Skeletal muscle tissue (tissue), 4 donors: ENCODE results near the gene CUTA. TPM values are rescaled to one million over a fixed set of nuclear protein-coding genes. Genes with fewer than 3 reads are reported as not detected.
A peak's percentile ranks its signal among the peaks of the same experiment; 100 is the strongest.
"Not testable (repeated sequence)": the region's sequence is repeated elsewhere in the genome, so short reads cannot be mapped to it uniquely, and the experiment has no call there.

Experiments used
- H3K27ac ChIP-seq: one replicate; pipeline ENCODE4 v1.7.0; 2013; ENCODE audit warnings: mild to moderate bottlenecking, low read depth, low read length, inconsistent platforms
- H3K27me3 ChIP-seq, 3 donors: one replicate each; pipeline ENCODE4 v1.7.0; 2013; ENCODE audit warnings: low read length in 3 of 3; ENCODE audit not compliant: control insufficient read depth in 3 of 3, insufficient read depth in 3 of 3
- H3K36me3 ChIP-seq, 3 donors: one replicate each; pipeline ENCODE4 v1.7.0; 2013; ENCODE audit warnings: low read length in 3 of 3; ENCODE audit not compliant: control insufficient read depth in 3 of 3, insufficient read depth in 3 of 3
- H3K4me1 ChIP-seq, 3 donors: one replicate each; pipeline ENCODE4 v1.7.0; 2013; ENCODE audit warnings: low read length in 3 of 3, mild to moderate bottlenecking in 3 of 3; ENCODE audit not compliant: control insufficient read depth in 3 of 3, insufficient read depth in 3 of 3
- H3K4me3 ChIP-seq, 3 donors: one replicate each; pipeline ENCODE4 v1.7.0; 2013; ENCODE audit warnings: low read length in 3 of 3
- H3K9ac ChIP-seq, 3 donors: one replicate each; pipeline ENCODE4 v1.7.0; 2013; ENCODE audit warnings: low read length in 3 of 3, mild to moderate bottlenecking in 3 of 3, moderate library complexity in 2 of 3, low read depth in 1 of 3
- H3K9me3 ChIP-seq, 3 donors: one replicate each; pipeline ENCODE4 v1.7.0; 2013; ENCODE audit warnings: low read length in 3 of 3; ENCODE audit not compliant: control insufficient read depth in 3 of 3
- total RNA-seq: library from RNA; depleted of rRNA; stranded (reverse); fragments of >200 nt; gene quantifications from one replicate; pipeline ENCODE4 v1.2.3, GENCODE V29; 2014
- donor health status: Osteomylitis.

CUTA gene
- total RNA-seq, 1 donor from 2014 or later, result 73.1 TPM

DNA sequence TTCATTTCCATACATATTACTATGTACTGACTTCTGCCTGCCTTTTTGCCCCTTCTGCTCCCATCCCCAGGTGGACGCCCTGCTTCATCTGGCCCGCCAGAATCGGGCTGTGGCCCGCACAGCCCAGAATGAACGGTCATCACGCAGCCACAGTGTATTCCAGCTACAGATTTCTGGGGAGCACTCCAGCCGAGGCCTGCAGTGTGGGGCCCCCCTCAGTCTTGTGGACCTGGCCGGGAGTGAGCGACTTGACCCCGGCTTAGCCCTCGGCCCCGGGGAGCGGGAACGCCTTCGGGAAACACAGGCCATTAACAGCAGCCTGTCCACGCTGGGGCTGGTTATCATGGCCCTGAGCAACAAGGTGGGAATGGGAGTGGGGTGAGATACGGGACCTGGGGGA lies 11.8 kb downstream of the CUTA start:
- H3K9ac ChIP-seq, result no peak overlapping the region
- H3K4me1 ChIP-seq, result peaks cover 3 to 7% (median 6%) of the 10 kb centered on the region in 3 donors
- no peak overlapping the region for H3K4me3 ChIP-seq
- H3K36me3 ChIP-seq, result no peaks in the 10 kb centered on the region
- H3K27ac ChIP-seq, result no peak overlapping the region
- no peaks in the 10 kb centered on the region for H3K9me3 ChIP-seq
- no peaks in the 10 kb centered on the region for H3K27me3 ChIP-seq

DNA sequence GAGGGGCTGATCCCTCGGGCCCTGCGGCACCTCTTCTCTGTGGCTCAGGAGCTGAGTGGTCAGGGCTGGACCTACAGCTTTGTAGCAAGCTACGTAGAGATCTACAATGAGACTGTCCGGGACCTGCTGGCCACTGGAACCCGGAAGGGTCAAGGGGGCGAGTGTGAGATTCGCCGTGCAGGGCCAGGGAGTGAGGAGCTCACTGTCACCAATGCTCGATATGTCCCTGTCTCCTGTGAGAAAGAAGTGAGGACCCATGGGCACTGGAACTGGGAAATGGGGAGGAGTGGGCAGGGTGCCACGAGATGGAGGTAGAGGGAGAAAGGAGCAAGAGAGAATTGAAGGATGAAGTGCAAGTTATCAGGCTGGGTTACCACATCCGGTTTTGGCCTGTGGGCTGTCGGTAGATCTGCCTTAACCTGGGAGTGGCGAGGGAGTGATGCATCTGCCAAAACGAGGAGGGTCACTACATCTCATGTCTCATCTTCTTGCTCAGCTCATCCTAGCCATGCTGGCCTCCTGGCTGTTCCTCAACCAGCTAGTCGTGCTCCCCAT lies 12.4 kb downstream of the CUTA start:
- Histone ChIP-seq H3K27ac (no peak overlapping the region), H3K4me1 (peaks cover 3 to 7% (median 6%) of the 10 kb centered on the region in 3 donors), H3K9ac (no peak overlapping the region), H3K4me3 (no peak overlapping the region), H3K36me3 (no peaks in the 10 kb centered on the region), H3K27me3 (no peaks in the 10 kb centered on the region), H3K9me3 (no peaks in the 10 kb centered on the region)

DNA sequence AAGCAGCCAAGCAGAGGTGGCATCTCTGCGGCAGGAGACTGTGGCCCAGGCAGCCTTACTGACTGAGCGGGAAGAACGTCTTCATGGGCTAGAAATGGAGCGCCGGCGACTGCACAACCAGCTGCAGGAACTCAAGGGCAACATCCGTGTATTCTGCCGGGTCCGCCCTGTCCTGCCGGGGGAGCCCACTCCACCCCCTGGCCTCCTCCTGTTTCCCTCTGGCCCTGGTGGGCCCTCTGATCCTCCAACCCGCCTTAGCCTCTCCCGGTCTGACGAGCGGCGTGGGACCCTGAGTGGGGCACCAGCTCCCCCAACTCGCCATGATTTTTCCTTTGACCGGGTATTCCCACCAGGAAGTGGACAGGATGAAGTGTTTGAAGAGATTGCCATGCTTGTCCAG lies 13.0 kb downstream of the CUTA start:
- H3K9me3 ChIP-seq, result no peaks in the 10 kb centered on the region
- no peak overlapping the region for H3K27ac ChIP-seq
- H3K4me3 ChIP-seq, result no peak overlapping the region
- peaks cover 3 to 6% (median 5%) of the 10 kb centered on the region in 3 donors for H3K4me1 ChIP-seq
- no peak overlapping the region for H3K9ac ChIP-seq
- H3K27me3 ChIP-seq, result no peaks in the 10 kb centered on the region
- no peaks in the 10 kb centered on the region for H3K36me3 ChIP-seq

DNA sequence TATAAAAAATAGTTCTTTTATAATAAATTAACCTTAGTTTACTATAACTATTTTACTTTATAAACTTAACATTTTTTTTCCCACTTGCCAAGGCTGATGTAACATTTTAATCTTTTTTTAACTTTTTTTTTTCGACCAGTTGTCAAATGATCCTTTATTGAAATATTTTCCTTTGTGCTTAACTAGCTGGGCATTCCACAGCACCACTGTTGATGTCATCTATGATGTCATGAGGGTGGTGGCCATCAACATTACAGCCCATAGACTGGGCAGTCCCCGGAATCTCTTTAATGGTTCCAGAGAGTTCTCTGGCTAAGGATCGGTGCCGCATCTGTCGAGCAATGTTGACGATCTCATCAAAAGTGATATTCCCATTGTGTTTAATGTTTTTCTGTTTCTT lies 18.0 kb downstream of the CUTA start:
- H3K36me3 ChIP-seq, H3K4me1 ChIP-seq, H3K9me3 ChIP-seq, H3K4me3 ChIP-seq, H3K27me3 ChIP-seq, H3K27ac ChIP-seq, H3K9ac ChIP-seq: not testable (repeated sequence)

DNA sequence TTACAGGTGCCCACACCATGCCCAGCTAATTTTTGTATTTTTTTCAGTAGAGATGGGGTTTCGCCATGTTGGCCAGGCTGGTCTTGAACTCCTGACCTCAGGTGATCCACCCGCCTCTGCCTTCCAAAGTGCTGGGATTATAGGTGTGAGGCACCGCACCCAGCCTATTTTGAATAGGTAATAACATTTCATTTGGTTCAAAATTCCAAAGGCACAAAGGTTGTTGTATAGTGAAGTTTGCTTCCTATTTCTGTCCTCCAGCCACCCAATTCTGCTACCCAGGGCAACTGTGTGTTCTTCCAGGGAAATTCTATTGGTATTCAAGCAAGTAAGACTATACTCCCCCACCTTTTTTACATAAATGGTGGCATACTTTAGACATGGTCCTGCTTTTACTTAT lies 19.3 kb downstream of the CUTA start:
- not testable (repeated sequence) for H3K9ac ChIP-seq, H3K27me3 ChIP-seq, H3K36me3 ChIP-seq, H3K4me1 ChIP-seq, H3K9me3 ChIP-seq, H3K4me3 ChIP-seq, H3K27ac ChIP-seq

DNA sequence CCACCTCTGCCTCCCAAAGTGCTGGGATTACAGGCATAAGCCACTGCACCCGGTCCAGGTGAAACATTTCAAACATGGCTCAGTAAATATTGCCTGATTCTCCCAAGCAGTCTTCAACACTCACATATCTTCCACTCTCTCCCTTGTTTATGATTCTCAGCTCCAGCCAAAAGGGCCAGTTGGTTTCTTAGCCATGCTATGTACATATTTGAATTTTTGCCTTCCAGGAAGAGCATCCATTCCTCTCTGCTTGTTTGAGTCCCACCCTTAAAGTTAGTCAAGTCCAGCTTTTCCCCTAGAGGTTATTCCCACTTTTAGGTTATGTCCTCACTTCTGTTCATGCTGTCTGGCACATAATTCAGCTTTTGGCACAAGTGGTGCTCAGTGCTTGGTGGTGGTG lies 20.4 kb downstream of the CUTA start:
- H3K36me3 ChIP-seq, result no peaks in the 10 kb centered on the region
- no peaks in the 10 kb centered on the region for H3K27me3 ChIP-seq
- no peak overlapping the region for H3K4me3 ChIP-seq
- H3K27ac ChIP-seq, result no peak overlapping the region
- no peaks in the 10 kb centered on the region for H3K9me3 ChIP-seq
- H3K9ac ChIP-seq, result no peak overlapping the region
- peaks cover 0 to under 1% (median 0%) of the 10 kb centered on the region in 3 donors for H3K4me1 ChIP-seq

DNA sequence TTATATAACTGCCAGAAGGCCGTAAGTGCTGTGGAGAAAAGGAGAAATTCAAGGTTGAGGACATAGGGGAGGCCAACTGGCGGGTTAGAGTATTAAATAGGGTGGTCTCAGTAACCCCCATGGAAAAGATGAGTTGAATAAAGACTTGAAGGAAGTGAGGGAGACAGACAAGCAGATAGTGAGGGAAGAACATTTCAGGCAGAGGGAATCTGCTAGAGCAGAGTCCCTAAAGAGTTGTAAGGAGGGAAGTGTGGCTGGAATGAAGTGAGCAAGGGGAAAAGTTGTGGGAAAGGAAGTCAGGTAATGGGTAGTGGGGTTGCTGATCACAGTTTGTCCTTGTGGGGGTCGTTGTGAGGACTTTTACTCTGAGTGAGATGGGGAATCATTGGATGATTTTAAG lies 24.9 kb downstream of the CUTA start:
- Histone ChIP-seq H3K9me3 (no peaks in the 10 kb centered on the region), H3K27ac (no peak overlapping the region), H3K9ac (no peak overlapping the region), H3K36me3 (no peaks in the 10 kb centered on the region), H3K4me3 (no peak overlapping the region), H3K4me1 (peaks cover 11 to 17% (median 11%) of the 10 kb centered on the region in 3 donors), H3K27me3 (no peaks in the 10 kb centered on the region)

DNA sequence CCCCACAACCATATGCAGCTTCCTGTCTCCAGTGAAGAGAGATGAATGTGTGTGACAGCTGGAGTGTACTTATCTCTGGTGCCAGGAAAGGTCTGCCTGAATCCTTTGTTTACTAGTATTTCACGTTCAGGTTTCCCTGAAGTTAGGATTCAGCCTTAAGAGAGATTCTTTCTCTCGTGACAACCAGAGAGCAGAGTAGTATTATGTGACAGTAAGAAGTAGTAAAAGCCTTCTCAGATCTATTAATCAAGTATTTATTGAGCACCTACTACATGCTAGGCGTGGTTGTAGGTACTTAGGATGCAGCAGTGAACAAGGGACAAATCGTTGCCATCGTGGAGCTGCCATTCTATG lies 25.3 kb downstream of the CUTA start:
- Histone ChIP-seq H3K4me3 (peak overlapping the region in 1 of 3 donors; percentile 83), H3K36me3 (no peaks in the 10 kb centered on the region), H3K4me1 (peaks cover 11 to 17% (median 11%) of the 10 kb centered on the region in 3 donors), H3K27me3 (no peaks in the 10 kb centered on the region), H3K9me3 (no peaks in the 10 kb centered on the region), H3K27ac (no peak overlapping the region), H3K9ac (no peak overlapping the region)

DNA sequence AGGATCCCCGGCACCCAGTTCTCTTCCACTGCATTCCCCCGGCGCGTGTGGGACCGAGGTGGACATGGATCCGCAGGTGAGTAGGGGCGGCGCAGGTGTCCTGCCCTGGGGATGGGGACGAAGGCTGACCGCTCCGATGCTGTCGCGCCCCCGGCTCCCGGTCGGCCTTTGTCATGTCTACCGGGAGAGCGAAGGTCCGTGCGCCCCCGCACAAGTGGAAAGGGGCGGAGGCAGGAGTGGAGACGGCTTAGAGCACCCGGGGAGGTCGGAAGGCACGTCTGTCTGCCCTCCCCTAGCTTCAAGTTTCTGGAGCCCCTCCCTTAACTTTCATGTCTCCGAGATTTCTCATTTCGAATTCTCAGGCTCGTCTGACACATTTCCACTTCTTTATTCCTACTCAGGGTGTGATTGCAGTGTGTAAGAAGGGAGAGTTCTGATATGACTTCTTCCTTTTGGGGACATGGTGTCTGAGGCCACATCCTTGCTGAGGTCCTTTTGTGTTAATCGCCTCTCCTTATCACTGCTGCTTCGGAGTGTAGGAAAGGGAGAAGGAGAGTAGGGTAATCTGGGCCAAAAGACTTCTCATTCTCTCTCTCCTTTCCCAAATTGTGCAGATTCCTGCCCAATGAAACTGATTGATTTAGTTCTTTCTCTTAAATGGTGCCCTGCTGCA lies 25.8 kb downstream of the CUTA start:
- no peak overlapping the region for H3K27ac ChIP-seq
- H3K4me1 ChIP-seq, result peaks cover 11 to 17% (median 11%) of the 10 kb centered on the region in 3 donors

DNA sequence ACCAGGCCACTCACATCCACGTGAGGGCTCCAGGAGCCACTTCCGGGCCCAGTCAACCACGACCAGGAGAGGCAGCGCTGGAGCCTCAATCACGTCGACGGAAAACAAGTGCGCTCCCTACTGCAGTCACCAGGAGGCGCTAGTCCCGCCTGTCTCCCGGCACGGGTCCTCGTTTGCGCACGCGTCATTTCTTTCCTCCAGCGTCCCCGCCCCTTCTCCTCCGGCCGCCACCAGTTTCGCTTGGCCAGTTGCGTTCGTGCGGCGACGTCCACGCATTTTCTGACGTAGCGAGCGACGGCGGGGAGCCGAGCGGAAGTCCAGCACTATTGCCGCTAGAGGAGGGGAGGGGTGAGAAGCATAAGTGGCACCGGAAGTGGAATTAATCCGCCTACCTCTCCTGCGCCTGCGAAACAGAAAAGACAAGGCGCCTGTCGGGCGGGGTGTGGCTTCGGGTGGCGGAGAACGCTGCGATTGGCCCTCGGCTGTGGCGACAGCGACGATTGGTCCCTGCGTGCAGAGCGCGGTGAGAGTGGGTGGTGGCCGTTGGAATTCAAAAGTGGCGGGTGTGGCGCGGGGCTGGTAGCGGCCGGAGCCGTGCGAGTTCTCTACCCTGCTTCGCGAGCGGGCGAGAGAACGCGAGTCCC lies 26.5 kb downstream of the CUTA start, which contains the start of gene KIFC1:
Gene KIFC1, plus strand, starts transcription at position 546 of the 644 bp plus-strand sequence. CDS start 163 bp downstream, outside the sequence.
- H3K4me3 ChIP-seq, result peak within 1 kb of the TSS; percentile 70 to 83 (median 77)
- H3K4me1 ChIP-seq, result peaks cover 11 to 17% (median 11%) of the 10 kb centered on the region in 3 donors
- H3K9ac ChIP-seq, result peak within 1 kb of the TSS; percentile 62 to 80 (median 63)
- H3K9me3 ChIP-seq, result no peaks in the 10 kb centered on the region
- H3K36me3 ChIP-seq, result no peaks in the 10 kb centered on the region
- H3K27me3 ChIP-seq, result no peaks in the 10 kb centered on the region
- H3K27ac ChIP-seq, result peak within 1 kb of the TSS; percentile 93

More for the DNA sequence above, 25.8 kb downstream of the CUTA start:
- H3K36me3 ChIP-seq, result no peaks in the 10 kb centered on the region
- H3K27me3 ChIP-seq, result no peaks in the 10 kb centered on the region
- H3K9ac ChIP-seq, result peak overlapping the region; percentile 62 to 75 (median 63)
- H3K4me3 ChIP-seq, result peak overlapping the region; percentile 68 to 83 (median 77)
- no peaks in the 10 kb centered on the region for H3K9me3 ChIP-seq
